Measurements from ENCODE around the gene HTATIP2.

DNA sequence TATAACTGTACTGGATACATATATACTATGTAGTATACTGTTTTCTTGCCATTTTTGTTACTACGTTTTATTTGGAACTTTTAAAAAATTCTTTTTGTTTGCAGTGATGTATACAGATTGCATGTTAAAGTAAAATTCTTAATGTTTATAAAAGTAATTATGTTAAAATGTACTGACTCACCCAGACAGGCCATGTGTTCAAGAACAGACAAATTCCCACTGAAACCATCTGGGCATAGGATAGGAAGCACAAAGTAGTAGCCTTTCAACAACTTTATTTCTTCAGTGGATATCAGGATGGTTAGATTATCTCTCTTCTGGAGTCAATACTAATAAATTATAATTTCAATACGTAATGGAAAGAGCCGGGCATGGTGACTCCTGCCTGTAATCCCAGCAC is 43.8 kb downstream of the HTATIP2 start:
- TF ChIP-seq, protein P1, sequence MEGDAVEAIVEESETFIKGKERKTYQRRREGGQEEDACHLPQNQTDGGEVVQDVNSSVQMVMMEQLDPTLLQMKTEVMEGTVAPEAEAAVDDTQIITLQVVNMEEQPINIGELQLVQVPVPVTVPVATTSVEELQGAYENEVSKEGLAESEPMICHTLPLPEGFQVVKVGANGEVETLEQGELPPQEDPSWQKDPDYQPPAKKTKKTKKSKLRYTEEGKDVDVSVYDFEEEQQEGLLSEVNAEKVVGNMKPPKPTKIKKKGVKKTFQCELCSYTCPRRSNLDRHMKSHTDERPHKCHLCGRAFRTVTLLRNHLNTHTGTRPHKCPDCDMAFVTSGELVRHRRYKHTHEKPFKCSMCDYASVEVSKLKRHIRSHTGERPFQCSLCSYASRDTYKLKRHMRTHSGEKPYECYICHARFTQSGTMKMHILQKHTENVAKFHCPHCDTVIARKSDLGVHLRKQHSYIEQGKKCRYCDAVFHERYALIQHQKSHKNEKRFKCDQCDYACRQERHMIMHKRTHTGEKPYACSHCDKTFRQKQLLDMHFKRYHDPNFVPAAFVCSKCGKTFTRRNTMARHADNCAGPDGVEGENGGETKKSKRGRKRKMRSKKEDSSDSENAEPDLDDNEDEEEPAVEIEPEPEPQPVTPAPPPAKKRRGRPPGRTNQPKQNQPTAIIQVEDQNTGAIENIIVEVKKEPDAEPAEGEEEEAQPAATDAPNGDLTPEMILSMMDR (IDR thresholded peaks at IDR 0.05; ENCODE audit: low read length): no peak
- TF ChIP-seq EZH2 (optimal IDR thresholded peaks at IDR 0.05; ENCODE audit: low read depth, low read length): no peak

Measured in MM.1S (cell line).